Upper lobe of left lung (tissue), 6 donors: ENCODE data around the gene RAB8B. TPM values are rescaled to one million over a fixed set of nuclear protein-coding genes. Genes with fewer than 3 reads are reported as not detected.
A peak's percentile ranks its signal among the peaks of the same experiment; 100 is the strongest.

Source experiments
- ATAC-seq, 2 donors: fragments of 200-7000 bp; cut with Tn5 transposase; one replicate each; pipeline ENCODE4 v1.9.1; 2022; ENCODE audit warnings: mild to moderate bottlenecking in 2 of 2, moderate library complexity in 2 of 2; ENCODE audit not compliant: low FRiP score in 2 of 2
- DNase-seq, 2 donors: peaks; one replicate each; pipeline ENCODE4 v3.0.0-alpha.2; 2019 to 2020
- H3K27ac ChIP-seq, 4 donors: fragments of 200-600 bp; sonication (generic); one replicate each; pipeline ENCODE4 v1.5.1; 2016 to 2019
- H3K27me3 ChIP-seq, 4 donors: fragments of 200-600 bp; sonication (generic); one replicate each; pipeline ENCODE4 v1.5.1; 2017 to 2019
- H3K36me3 ChIP-seq, 4 donors: fragments of 200-600 bp; sonication (generic); one replicate each; pipeline ENCODE4 v1.5.1; 2016 to 2019
- H3K4me1 ChIP-seq, 4 donors: fragments of 200-600 bp; sonication (generic); one replicate each; pipeline ENCODE4 v1.5.1; 2018 to 2019
- H3K4me3 ChIP-seq, 4 donors: fragments of 200-600 bp; sonication (generic); one replicate each; pipeline ENCODE4 v1.5.1; 2017 to 2019; ENCODE audit warnings: mild to moderate bottlenecking in 2 of 4, moderate library complexity in 1 of 4
- H3K9me3 ChIP-seq, 4 donors: fragments of 200-600 bp; sonication (generic); one replicate each; pipeline ENCODE4 v1.5.1; 2018 to 2019
- EP300 ChIP-seq, 4 donors: sonication (generic); formaldehyde crosslinking; IDR thresholded peaks; one replicate each; pipeline ENCODE4 v1.5.1; 2017; ENCODE audit warnings: antibody characterized with exemption in 4 of 4, control low read depth in 2 of 4
- POLR2A ChIP-seq, 4 donors: fragments of 450-650 bp; IDR thresholded peaks; one replicate each; pipeline ENCODE4 v1.5.1; 2016 to 2017; ENCODE audit warnings: antibody characterized with exemption in 4 of 4, mild to moderate bottlenecking in 2 of 4
- POLR2AphosphoS5 ChIP-seq, 2 donors: sonication (generic); formaldehyde crosslinking; IDR thresholded peaks; one replicate each; pipeline ENCODE4 v1.5.1; 2017; ENCODE audit warnings: antibody characterized with exemption in 2 of 2
- WGBS, 2 donors: methylation state at CpG; one replicate each; pipeline ENCODE4 v1.1.5; 2017 to 2018; 5-methylcytosine and 5-hydroxymethylcytosine counted together
- total RNA-seq, 6 donors: library from RNA; depleted of rRNA in 4 of 6; stranded (reverse); fragments of >200 nt in 4 of 6; gene quantifications; one replicate each; pipeline versions ENCODE4 v1.1.0 to v1.2.1, GENCODE V29; 2016 to 2021
- TF ChIP-seq, protein P1 (sequence below), 6 experiments: fragments of 450-650 bp in 4 of 6; fragments of 200-600 bp in 2 of 6; sonication (generic) in 2 of 6; IDR thresholded peaks; one replicate each; pipeline ENCODE4 v1.5.1; 2016 to 2019; ENCODE audit warnings: antibody characterized with exemption in 6 of 6
- donor health status: DM: no; HTN: no; CAD: no; lungs with moderate emphysema.
- donor health status: DM: no; HTN: yes; CAD: no; lungs with severe emphysema.

The RAB8B gene
- total RNA-seq, 6 donors from 2014 or later, result 10.2 to 54.8 (median 39.2) TPM

DNA sequence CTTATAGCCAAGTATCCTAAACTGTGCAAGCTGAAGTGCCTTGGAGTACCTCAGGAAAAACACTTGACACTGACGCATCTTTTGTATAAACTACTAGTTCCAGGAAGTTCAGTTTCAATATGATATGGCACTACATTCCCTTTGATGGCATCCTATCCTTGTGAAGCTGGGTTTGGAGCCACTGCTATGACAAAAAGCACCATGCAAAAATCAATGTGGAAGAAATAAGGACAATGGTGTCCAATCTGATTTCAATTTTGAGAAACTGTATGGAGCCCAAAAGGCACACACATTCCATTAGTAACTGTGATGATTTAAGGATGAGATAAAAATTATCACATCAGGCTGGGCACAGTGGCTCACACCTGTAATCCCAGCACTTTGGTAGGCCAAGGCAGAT lies 37.7 kb upstream of the RAB8B start:
- Histone ChIP-seq H3K27ac (no peak overlapping the region), H3K4me3 (no peak overlapping the region), H3K36me3 (peaks cover 0 to 59% (median 9%) of the 10 kb centered on the region in 4 donors), H3K4me1 (peaks cover 8 to 27% (median 19%) of the 10 kb centered on the region in 4 donors), H3K27me3 (no peaks in the 10 kb centered on the region), H3K9me3 (no peaks in the 10 kb centered on the region)
- ATAC-seq, result no peak
- DNase-seq, result no peak
- TF ChIP-seq, protein P1, sequence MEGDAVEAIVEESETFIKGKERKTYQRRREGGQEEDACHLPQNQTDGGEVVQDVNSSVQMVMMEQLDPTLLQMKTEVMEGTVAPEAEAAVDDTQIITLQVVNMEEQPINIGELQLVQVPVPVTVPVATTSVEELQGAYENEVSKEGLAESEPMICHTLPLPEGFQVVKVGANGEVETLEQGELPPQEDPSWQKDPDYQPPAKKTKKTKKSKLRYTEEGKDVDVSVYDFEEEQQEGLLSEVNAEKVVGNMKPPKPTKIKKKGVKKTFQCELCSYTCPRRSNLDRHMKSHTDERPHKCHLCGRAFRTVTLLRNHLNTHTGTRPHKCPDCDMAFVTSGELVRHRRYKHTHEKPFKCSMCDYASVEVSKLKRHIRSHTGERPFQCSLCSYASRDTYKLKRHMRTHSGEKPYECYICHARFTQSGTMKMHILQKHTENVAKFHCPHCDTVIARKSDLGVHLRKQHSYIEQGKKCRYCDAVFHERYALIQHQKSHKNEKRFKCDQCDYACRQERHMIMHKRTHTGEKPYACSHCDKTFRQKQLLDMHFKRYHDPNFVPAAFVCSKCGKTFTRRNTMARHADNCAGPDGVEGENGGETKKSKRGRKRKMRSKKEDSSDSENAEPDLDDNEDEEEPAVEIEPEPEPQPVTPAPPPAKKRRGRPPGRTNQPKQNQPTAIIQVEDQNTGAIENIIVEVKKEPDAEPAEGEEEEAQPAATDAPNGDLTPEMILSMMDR (IDR thresholded peaks at IDR 0.05), result no peak
- TF ChIP-seq EP300 (IDR thresholded peaks at IDR 0.05) (no peak), POLR2AphosphoS5 (IDR thresholded peaks at IDR 0.05) (no peak)
- 67 to 88% methylated on average over 1 of the region's 1 CpG for WGBS, 2 donors

DNA sequence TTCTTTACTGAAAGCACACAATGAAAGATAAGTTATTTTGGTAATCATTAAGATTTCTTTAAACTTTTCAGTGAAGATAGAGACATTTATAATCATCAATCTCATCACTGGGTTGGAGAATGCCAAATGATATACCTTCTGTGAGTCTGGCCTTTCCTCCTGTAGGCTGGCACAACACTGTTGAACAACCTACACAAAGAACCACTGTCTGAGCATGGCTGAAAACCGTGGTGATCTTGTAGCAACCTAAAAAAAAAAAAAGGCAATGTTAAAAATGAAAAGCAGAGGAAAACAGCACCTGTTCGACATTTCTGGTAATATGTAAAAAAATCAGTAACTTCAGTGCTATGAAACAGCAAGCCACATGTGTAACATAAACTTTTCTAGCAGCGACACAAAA lies 33.9 kb upstream of the RAB8B start:
- H3K27me3 ChIP-seq, result no peaks in the 10 kb centered on the region
- H3K27ac ChIP-seq, result no peak overlapping the region
- DNase-seq, result no peak
- peaks cover 0 to 33% (median 9%) of the 10 kb centered on the region in 4 donors for H3K36me3 ChIP-seq
- H3K4me1 ChIP-seq, result peaks cover 8 to 22% (median 19%) of the 10 kb centered on the region in 4 donors
- peak overlapping the region in 1 of 4 donors; percentile 73 for H3K4me3 ChIP-seq
- WGBS, 2 donors, result 73% methylated on average over 3 of the region's 3 CpGs
- TF ChIP-seq EP300 (IDR thresholded peaks at IDR 0.05), result no peak
- H3K9me3 ChIP-seq, result no peaks in the 10 kb centered on the region
- no peak for ATAC-seq

DNA sequence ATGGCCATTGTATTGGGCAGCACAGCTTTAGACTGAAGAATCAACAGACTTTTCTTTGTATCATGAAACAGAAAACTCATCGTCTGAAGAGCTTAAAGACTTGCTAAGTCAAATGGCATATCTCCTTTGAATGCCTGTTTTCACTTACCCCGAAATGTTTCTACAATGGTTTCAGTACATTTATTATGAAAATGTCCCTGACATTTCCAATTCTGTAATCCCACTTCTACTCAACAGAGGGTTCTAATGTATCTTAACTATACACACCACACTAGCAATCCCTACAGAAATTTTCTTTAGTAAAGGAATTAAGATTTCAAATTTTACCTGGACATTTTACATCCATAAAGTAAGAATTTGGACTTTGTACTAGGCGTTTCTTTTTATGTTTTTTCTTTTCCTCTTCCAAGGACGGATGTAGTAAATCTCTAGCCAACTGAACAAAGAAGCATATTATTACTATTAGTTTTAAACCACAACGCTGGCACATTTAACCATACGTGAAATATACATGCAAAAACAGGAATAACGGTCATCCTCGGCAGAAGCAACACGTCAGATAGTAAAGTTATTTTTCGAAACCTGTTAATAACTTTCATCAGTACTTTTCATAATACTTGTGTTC lies 33.2 kb upstream of the RAB8B start:
- Histone ChIP-seq H3K36me3 (peaks cover 0 to 33% (median 9%) of the 10 kb centered on the region in 4 donors), H3K27me3 (no peaks in the 10 kb centered on the region), H3K27ac (peak overlapping the region; percentile 96 to 99 (median 98)), H3K4me1 (peaks cover 8 to 19% (median 18%) of the 10 kb centered on the region in 4 donors), H3K4me3 (peak overlapping the region; percentile 71 to 91 (median 76)), H3K9me3 (no peaks in the 10 kb centered on the region)
- TF ChIP-seq POLR2A (IDR thresholded peaks at IDR 0.05), result no peak
- TF ChIP-seq, protein P1 (IDR thresholded peaks at IDR 0.05), result no peak
- no peak for TF ChIP-seq EP300 (IDR thresholded peaks at IDR 0.05)
- TF ChIP-seq POLR2AphosphoS5 (IDR thresholded peaks at IDR 0.05), result no peak
- DNase-seq (no peak), ATAC-seq (no peak)
- 10% methylated on average over 10 of the region's 10 CpGs for WGBS, 2 donors

DNA sequence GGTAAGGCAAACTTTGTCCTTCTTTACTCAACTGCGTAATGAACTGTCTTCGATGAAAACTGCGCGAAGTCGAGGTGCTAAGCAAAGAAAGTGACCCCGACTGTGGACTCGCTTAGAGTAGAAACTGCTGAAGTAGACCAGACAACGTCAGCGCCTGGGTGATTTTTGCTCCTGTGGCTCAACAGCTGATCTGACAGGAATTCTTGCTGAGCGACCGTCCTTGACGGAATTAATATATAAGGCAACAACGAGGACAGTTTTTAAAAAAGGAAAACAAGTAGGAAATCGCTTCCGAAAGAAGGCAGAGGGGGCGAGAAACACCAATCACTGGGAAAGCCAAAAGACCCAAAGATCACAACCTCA lies 32.7 kb upstream of the RAB8B start:
- no peaks in the 10 kb centered on the region for H3K27me3 ChIP-seq
- DNase-seq (peak in 1 of 2 donors; percentile 51), ATAC-seq (peak in 1 of 2 donors; percentile 48)
- TF ChIP-seq EP300 (IDR thresholded peaks at IDR 0.05) (no peak), POLR2A (IDR thresholded peaks at IDR 0.05) (no peak), POLR2AphosphoS5 (IDR thresholded peaks at IDR 0.05) (no peak)
- TF ChIP-seq, protein P1 (IDR thresholded peaks at IDR 0.05), result no peak
- WGBS, 2 donors, result 0 to 1% methylated on average over 16 of the region's 16 CpGs
- no peaks in the 10 kb centered on the region for H3K9me3 ChIP-seq
- H3K36me3 ChIP-seq, result peaks cover 0 to 33% (median 9%) of the 10 kb centered on the region in 4 donors
- H3K4me1 ChIP-seq, result peaks cover 8 to 19% (median 18%) of the 10 kb centered on the region in 4 donors
- peak overlapping the region; percentile 96 to 99 (median 98) for H3K27ac ChIP-seq
- peak overlapping the region; percentile 71 to 91 (median 76) for H3K4me3 ChIP-seq

DNA sequence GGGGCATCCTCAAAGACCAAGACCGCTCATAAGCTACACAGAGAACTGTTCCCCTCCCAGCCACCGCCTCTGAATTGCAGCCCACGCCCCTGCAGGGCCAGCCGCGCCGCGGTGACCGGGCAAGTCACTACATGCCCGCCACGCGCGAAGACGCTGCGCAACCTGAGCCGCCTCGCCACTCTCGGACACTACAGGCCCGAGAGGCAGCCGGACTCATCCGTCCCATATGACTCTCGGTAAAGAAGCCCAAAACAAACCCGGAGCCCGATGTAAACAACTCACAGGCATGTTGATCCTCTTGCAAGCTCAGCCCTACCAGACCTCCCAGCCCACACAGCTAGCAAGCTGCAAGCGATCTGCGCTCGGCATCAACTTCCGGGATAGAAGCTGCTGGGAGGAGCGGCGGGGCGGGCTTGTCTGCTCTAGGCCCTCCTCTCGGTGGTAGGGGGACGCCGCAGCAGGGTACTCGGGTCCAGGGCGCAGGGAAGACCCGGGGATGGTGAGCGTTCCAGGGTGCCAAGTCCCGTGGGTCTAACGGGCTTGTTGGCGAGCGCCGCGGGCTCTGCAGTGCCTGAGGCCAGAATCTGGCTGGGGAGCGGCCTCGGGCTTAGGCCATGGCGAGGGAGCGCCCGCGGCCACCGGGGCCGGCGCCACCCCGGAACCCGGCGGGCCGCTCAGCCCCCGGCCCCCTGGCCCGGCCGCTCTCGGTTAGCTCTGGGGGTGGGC lies 32.1 kb upstream of the RAB8B start, which contains the start of gene RPS27L:
TSS of gene RPS27L (minus strand) at position 360 of the 726 bp plus-strand sequence. CDS start at position 288, 72 bp downstream.
- Histone ChIP-seq H3K4me1 (peaks cover 8 to 19% (median 18%) of the 10 kb centered on the region in 4 donors), H3K27ac (peak within 1 kb of the TSS; percentile 96 to 99 (median 98)), H3K4me3 (peak within 1 kb of the TSS; percentile 71 to 91 (median 76)), H3K36me3 (peaks cover 0 to 33% (median 9%) of the 10 kb centered on the region in 4 donors), H3K27me3 (no peaks in the 10 kb centered on the region), H3K9me3 (no peaks in the 10 kb centered on the region)
- DNase-seq, result peak; percentile 94 to 98
- WGBS, 2 donors, result 0 to 1% methylated on average over 24 to 47 of the region's 60 CpGs
- TF ChIP-seq EP300 (IDR thresholded peaks at IDR 0.05) (peak in 1 of 4 donors; percentile 28), POLR2AphosphoS5 (IDR thresholded peaks at IDR 0.05) (peak; percentile 82 to 97), POLR2A (IDR thresholded peaks at IDR 0.05) (peak in 3 of 4 donors; percentile 82 to 96 (median 90))
- TF ChIP-seq, protein P1 (IDR thresholded peaks at IDR 0.05), result peak in 2 of 6 experiments; percentile 4 to 8
- peak; percentile 98 for ATAC-seq
